ENCODE results near the gene OSBPL2.

Gene OSBPL2

GRCh38 chr20:62195736-62196135 is 42.6 kb upstream of the OSBPL2 start:
- no peak for TF ChIP-seq CTCF (IDR thresholded peaks at IDR 0.05; ENCODE audit: low read depth, low read length, missing control alignments)
- DNase-seq (ENCODE audit: low read depth) = no peak
- no peak overlapping the region for H3K4me3 ChIP-seq (ENCODE audit: low read depth, low read length)

GRCh38 chr20:62196286-62196685 is 42.0 kb upstream of the OSBPL2 start:
- no peak overlapping the region for H3K4me3 ChIP-seq (ENCODE audit: low read depth, low read length)
- no peak for DNase-seq (ENCODE audit: low read depth)
- no peak for TF ChIP-seq CTCF (IDR thresholded peaks at IDR 0.05; ENCODE audit: low read depth, low read length, missing control alignments)

- no peak for DNase-seq (ENCODE audit: low read depth)
- no peak for TF ChIP-seq CTCF (IDR thresholded peaks at IDR 0.05; ENCODE audit: low read depth, low read length, missing control alignments)
Observed at GRCh38 chr20:62197311-62197710, 41.0 kb upstream of the OSBPL2 start.

GRCh38 chr20:62197801-62198200 is 40.5 kb upstream of the OSBPL2 start:
- DNase-seq (ENCODE audit: low read depth) = no peak
- no peak for TF ChIP-seq CTCF (IDR thresholded peaks at IDR 0.05; ENCODE audit: low read depth, low read length, missing control alignments)
- H3K4me3 ChIP-seq (ENCODE audit: low read depth, low read length) = no peak overlapping the region

More at GRCh38 chr20:62197311-62197710, 41.0 kb upstream of the OSBPL2 start:
- no peak overlapping the region for H3K4me3 ChIP-seq (ENCODE audit: low read depth, low read length)

GRCh38 chr20:62198496-62198895 is 39.8 kb upstream of the OSBPL2 start:
- DNase-seq (ENCODE audit: low read depth) = no peak
- TF ChIP-seq CTCF (IDR thresholded peaks at IDR 0.05; ENCODE audit: low read depth, low read length, missing control alignments) = no peak
- no peak overlapping the region for H3K4me3 ChIP-seq (ENCODE audit: low read depth, low read length)

GRCh38 chr20:62198931-62199330 is 39.4 kb upstream of the OSBPL2 start:
- no peak for DNase-seq (ENCODE audit: low read depth)
- TF ChIP-seq CTCF (IDR thresholded peaks at IDR 0.05; ENCODE audit: low read depth, low read length, missing control alignments) = no peak

GRCh38 chr20:62200491-62201172 is 37.7 kb upstream of the OSBPL2 start:
- TF ChIP-seq CTCF (IDR thresholded peaks at IDR 0.05; ENCODE audit: low read depth, low read length, missing control alignments) = no peak
- no peak for DNase-seq (ENCODE audit: low read depth)
- H3K4me3 ChIP-seq (ENCODE audit: low read depth, low read length) = no peak overlapping the region

More at GRCh38 chr20:62198931-62199330, 39.4 kb upstream of the OSBPL2 start:
- no peak overlapping the region for H3K4me3 ChIP-seq (ENCODE audit: low read depth, low read length)
